Neural progenitor cell (in vitro differentiated cells): ENCODE data around the gene PPFIBP1.
"Not testable (repeated sequence)": the region's sequence is repeated elsewhere in the genome, so short reads cannot be mapped to it uniquely, and the experiment has no call there.

ENCODE experiments used
- CTCF ChIP-seq: fragments of 200-600 bp; sonication (generic); IDR thresholded peaks from 2 replicates; pipeline ENCODE4 v1.5.1; 2017; ENCODE audit warnings: antibody characterized with exemption, mild to moderate bottlenecking
- EZH2phosphoT487 ChIP-seq: fragments of 200-600 bp; sonication (generic); IDR thresholded peaks from 2 replicates; pipeline ENCODE4 v1.6.1; 2017; ENCODE audit warnings: antibody characterized with exemption

- not testable (repeated sequence) for TF ChIP-seq CTCF, EZH2phosphoT487
These were observed 58.4 kb downstream of the PPFIBP1 start for GRCh38 chr12:27582445-27582844.
